ENCODE data around the gene PIWIL4.

DNA sequence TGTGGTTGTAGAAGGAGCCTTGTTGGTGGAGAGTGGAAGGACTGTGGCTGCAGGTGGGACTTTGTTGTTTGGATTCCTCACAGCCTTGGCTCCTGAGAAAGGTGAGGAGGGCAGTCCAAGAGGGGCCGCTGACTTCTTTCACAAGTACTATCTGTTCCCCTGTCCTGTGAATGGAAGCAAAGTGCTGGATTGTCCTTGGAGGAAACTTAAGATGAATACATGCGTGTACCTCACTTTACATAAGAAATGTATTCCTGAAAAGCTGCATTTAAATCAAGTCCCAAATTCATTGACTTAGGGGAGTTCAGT lies 21.1 kb upstream of the PIWIL4 start:
- TF ChIP-seq, protein P1, sequence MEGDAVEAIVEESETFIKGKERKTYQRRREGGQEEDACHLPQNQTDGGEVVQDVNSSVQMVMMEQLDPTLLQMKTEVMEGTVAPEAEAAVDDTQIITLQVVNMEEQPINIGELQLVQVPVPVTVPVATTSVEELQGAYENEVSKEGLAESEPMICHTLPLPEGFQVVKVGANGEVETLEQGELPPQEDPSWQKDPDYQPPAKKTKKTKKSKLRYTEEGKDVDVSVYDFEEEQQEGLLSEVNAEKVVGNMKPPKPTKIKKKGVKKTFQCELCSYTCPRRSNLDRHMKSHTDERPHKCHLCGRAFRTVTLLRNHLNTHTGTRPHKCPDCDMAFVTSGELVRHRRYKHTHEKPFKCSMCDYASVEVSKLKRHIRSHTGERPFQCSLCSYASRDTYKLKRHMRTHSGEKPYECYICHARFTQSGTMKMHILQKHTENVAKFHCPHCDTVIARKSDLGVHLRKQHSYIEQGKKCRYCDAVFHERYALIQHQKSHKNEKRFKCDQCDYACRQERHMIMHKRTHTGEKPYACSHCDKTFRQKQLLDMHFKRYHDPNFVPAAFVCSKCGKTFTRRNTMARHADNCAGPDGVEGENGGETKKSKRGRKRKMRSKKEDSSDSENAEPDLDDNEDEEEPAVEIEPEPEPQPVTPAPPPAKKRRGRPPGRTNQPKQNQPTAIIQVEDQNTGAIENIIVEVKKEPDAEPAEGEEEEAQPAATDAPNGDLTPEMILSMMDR (IDR thresholded peaks at IDR 0.05), result no peak
- no peak for TF ChIP-seq POLR2A (IDR thresholded peaks at IDR 0.05)
- no peak for TF ChIP-seq POLR2AphosphoS5 (IDR thresholded peaks at IDR 0.05)
